Endometrial microvascular endothelial cells (primary cell): Measurements from ENCODE around the gene MED1. TPM values are rescaled to one million over a fixed set of nuclear protein-coding genes. Genes with fewer than 3 reads are reported as not detected.
"Not testable (repeated sequence)": the region's sequence is repeated elsewhere in the genome, so short reads cannot be mapped to it uniquely, and the experiment has no call there.

ENCODE experiments used
- in situ Hi-C: cut with HindIII; loops from 2 replicates; pipeline ENCODE4 v1.10.0; 2017; ENCODE audit warnings: low sequenced_read_pairs, low pct_unique_long_range_greater_than_20kb; ENCODE audit errors: inconsistent ontology term
- total RNA-seq: library from RNA; depleted of rRNA; stranded (reverse); fragments of >200 nt; gene quantifications from one replicate; pipeline ENCODE4 v1.2.3, GENCODE V29; 2015; ENCODE audit errors: inconsistent ontology term

MED1 gene
- total RNA-seq, 1 donor from 2014 or later: 28.0 TPM

GRCh38 chr17:39385040-39385439 is 66.0 kb downstream of the MED1 start:
- in situ Hi-C loops: no loop called here

DNA sequence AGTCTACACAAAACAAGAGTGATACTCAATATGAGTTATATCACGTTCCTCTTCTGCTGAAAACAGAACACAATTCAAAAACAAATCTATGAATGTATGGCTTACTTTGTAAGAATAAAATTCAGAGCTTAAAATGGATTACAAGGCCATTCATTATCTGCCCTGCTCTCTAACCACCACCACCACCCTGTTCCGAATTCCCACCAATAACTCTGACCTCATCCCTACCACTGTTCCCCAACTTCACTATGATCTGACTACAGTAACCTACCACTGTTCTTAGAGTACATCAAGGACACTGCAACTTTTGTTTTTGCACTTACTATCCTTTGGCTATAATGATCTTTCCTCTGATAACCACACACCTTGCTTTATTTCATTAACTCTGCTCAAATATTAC is 70.9 kb downstream of the MED1 start:
- in situ Hi-C loops: no loop called here

DNA sequence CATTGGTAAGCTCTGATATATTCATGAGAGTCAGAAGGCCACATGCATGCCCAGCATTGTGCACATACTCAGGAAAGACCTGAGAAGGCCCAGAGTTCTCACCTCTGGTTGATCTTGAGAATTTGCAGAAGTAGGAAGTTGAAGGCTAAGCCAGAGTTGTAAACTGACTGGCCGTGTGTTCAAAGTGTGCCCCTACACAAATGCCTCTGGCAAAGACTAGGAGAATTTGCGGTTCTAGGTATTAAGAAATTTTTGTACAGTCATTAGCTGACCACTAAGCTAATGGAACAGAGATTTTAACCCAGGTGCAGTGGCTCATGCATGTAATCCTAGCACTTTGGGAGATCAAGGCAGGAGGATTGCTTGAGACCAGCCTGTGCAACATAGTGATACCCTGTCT is 74.6 kb downstream of the MED1 start:
- in situ Hi-C loops: no loop called here

GRCh38 chr17:39367805-39368204 is 83.3 kb downstream of the MED1 start:
- in situ Hi-C loops: not testable (repeated sequence)

GRCh38 chr17:39365872-39366271 is 85.2 kb downstream of the MED1 start:
- in situ Hi-C loops: no loop called here

- in situ Hi-C loops: no loop called here
Measured at GRCh38 chr17:39365242-39365641, 85.8 kb downstream of the MED1 start.

- in situ Hi-C loops: no loop called here
Measured at GRCh38 chr17:39364236-39365025, 86.6 kb downstream of the MED1 start.

- in situ Hi-C loops: no loop called here
Measured at GRCh38 chr17:39361064-39361463, 90.0 kb downstream of the MED1 start.

GRCh38 chr17:39360537-39360936 is 90.5 kb downstream of the MED1 start:
- in situ Hi-C loops: no loop called here

DNA sequence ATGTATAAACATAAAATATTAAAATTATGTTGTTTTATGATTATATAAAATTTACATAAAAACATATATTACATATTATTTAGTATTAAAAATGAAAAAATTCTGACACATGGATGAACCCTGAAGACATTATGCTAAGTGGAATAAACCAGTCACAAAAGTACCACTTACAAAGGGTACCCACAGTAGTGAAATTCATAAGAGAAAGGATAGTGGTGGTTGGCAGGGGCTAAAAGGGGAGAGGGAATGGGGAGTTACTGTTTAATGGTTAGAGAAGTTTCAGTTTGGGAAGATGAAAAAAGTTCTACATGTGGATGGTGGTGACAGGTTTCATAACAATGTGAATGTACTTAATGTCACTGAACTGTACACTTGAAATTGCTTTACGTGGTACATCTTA is 91.1 kb downstream of the MED1 start:
- in situ Hi-C loops: no loop called here

DNA sequence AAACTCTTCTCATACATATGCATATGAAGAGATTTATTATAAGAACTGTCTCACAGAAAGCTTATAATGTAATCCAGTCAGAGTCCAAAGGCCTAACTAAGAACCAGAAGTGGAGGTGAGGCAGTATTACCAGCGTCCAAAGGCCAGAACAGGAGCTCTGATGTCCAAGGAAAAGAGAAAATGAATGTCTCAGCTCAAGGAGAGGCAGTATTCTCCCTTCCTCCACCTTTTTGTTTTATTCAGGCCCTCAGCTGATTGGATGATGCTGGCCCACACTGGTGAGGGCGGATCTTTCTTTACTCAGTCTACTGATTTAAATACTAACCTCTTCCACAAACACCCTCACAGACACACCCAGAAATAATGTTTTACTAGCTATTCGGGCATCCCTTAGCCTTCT is 93.1 kb downstream of the MED1 start:
- in situ Hi-C loops: no loop called here

GRCh38 chr17:39357488-39357887 is 93.6 kb downstream of the MED1 start:
- in situ Hi-C loops: no loop called here

Other genes with a start within 250 kb of the MED1 start
- gene STAC2, start 225.3 kb downstream of the MED1 start, total RNA-seq: not detected
- gene FBXL20, start 49.6 kb downstream of the MED1 start, total RNA-seq: 12.1 TPM
- gene CDK12, start 10.2 kb upstream of the MED1 start, total RNA-seq: 25.8 TPM
- not detected for gene NEUROD2, start 156.7 kb upstream of the MED1 start, total RNA-seq
- gene PPP1R1B, start 175.7 kb upstream of the MED1 start, total RNA-seq: not detected
- gene STARD3, start 185.9 kb upstream of the MED1 start, total RNA-seq: 52.8 TPM
- gene TCAP, start 214.1 kb upstream of the MED1 start, total RNA-seq: 0.93 TPM
- not detected for gene PNMT, start 217.2 kb upstream of the MED1 start, total RNA-seq
- gene PGAP3, start 236.8 kb upstream of the MED1 start, total RNA-seq: 7.4 TPM
- 35.4 TPM for gene ERBB2, start 248.8 kb upstream of the MED1 start, total RNA-seq